Thoracic aorta (tissue), 2 donors: ENCODE measurements around the gene FGD6. TPM values are rescaled to one million over a fixed set of nuclear protein-coding genes. Genes with fewer than 3 reads are reported as not detected.
A peak's percentile ranks its signal among the peaks of the same experiment; 100 is the strongest.

Experiments used
- ATAC-seq: fragments of 150-250 bp; one replicate; pipeline ENCODE4 v1.8.0; 2017; ENCODE audit warnings: low read depth; ENCODE audit not compliant: insufficient number of reproducible peaks, low FRiP score
- DNase-seq: peaks from one replicate; pipeline ENCODE4 v3.0.0-alpha.2; 2020; ENCODE audit warnings: low spot score
- H3K27ac ChIP-seq, 2 donors: fragments of 200-600 bp; sonication (generic); 1 replicate in 1 of 2; 2 replicates in 1 of 2; pipeline ENCODE4 v1.5.1; 2016; ENCODE audit warnings: mild to moderate bottlenecking in 2 of 2, moderate library complexity in 2 of 2
- H3K27me3 ChIP-seq: fragments of 200-600 bp; sonication (generic); replicated peaks from 2 replicates; pipeline ENCODE4 v1.6.0; 2016; ENCODE audit warnings: mild to moderate bottlenecking; ENCODE audit not compliant: insufficient read depth
- H3K36me3 ChIP-seq: fragments of 200-600 bp; sonication (generic); one replicate; pipeline ENCODE4 v1.5.1; 2016
- H3K4me1 ChIP-seq, 2 donors: fragments of 200-600 bp; sonication (generic); 1 replicate in 1 of 2; 2 replicates in 1 of 2; pipeline versions ENCODE4 v1.5.1 to v1.6.0; 2016; ENCODE audit warnings: low read depth in 2 of 2, mild to moderate bottlenecking in 1 of 2; ENCODE audit not compliant: control insufficient read depth in 1 of 2
- H3K4me3 ChIP-seq: fragments of 200-600 bp; sonication (generic); 2 replicates; pipeline ENCODE4 v1.5.1; 2016; ENCODE audit warnings: mild to moderate bottlenecking
- H3K9me3 ChIP-seq: fragments of 200-600 bp; sonication (generic); 2 replicates; pipeline ENCODE4 v1.5.1; 2016
- CTCF ChIP-seq: fragments of 200-600 bp; sonication (generic); IDR thresholded peaks from one replicate; pipeline ENCODE4 v1.5.1; 2019; ENCODE audit warnings: antibody characterized with exemption
- total RNA-seq, 2 donors: library from RNA; depleted of rRNA; stranded (reverse); fragments of >200 nt; gene quantifications; one replicate each; pipeline versions ENCODE4 v1.1.0 to v1.2.3, GENCODE V29; 2016

FGD6 gene
- total RNA-seq, 2 donors from 2014 or later: 8.4 to 9.8 TPM

DNA sequence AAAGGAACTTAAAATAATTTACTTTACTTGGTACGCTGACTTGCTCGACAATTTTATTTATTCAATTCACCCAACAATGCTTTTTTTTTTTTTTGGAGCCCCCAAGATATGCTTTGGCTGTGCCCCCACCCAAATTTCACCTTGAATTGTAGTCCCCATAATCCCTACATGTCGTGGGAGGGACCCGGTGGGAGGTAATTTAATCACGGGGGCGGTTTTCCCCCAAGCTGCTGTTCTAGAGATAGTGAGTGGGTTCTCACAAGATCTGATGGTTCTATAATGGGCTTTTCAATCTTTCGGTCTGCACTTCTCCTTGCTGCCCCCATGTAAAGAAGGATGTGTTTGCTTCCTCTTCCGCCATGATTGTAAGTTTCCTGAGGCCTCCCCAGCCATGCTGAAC is 10.4 kb downstream of the FGD6 start:
- no peak for ATAC-seq
- Histone ChIP-seq H3K4me3 (no peak overlapping the region), H3K36me3 (no peaks in the 10 kb centered on the region), H3K4me1 (peaks cover 22 to 45% of the 10 kb centered on the region in 2 donors), H3K9me3 (no peaks in the 10 kb centered on the region), H3K27ac (peak overlapping the region in 1 of 2 donors; percentile 62), H3K27me3 (no peaks in the 10 kb centered on the region)
- DNase-seq: no peak
- no peak for TF ChIP-seq CTCF

GRCh38 chr12:95205685-95206084 is 11.6 kb downstream of the FGD6 start:
- H3K36me3 ChIP-seq: no peaks in the 10 kb centered on the region
- no peaks in the 10 kb centered on the region for H3K27me3 ChIP-seq
- peak overlapping the region; percentile 62 to 77 for H3K27ac ChIP-seq
- ATAC-seq (peak; percentile 73), DNase-seq (no peak)
- peaks cover 27 to 56% of the 10 kb centered on the region in 2 donors for H3K4me1 ChIP-seq
- no peaks in the 10 kb centered on the region for H3K9me3 ChIP-seq
- H3K4me3 ChIP-seq: no peak overlapping the region
- no peak for TF ChIP-seq CTCF

GRCh38 chr12:95205016-95205624 is 12.1 kb downstream of the FGD6 start:
- H3K27ac ChIP-seq: peak overlapping the region; percentile 62 to 77
- H3K9me3 ChIP-seq: no peaks in the 10 kb centered on the region
- peaks cover 27 to 62% of the 10 kb centered on the region in 2 donors for H3K4me1 ChIP-seq
- H3K27me3 ChIP-seq: no peaks in the 10 kb centered on the region
- ATAC-seq (no peak), DNase-seq (no peak)
- TF ChIP-seq CTCF: no peak
- H3K36me3 ChIP-seq: no peaks in the 10 kb centered on the region
- H3K4me3 ChIP-seq: no peak overlapping the region

GRCh38 chr12:95204141-95204866 is 13.0 kb downstream of the FGD6 start:
- H3K27me3 ChIP-seq: no peaks in the 10 kb centered on the region
- H3K9me3 ChIP-seq: no peaks in the 10 kb centered on the region
- no peaks in the 10 kb centered on the region for H3K36me3 ChIP-seq
- peaks cover 27 to 69% of the 10 kb centered on the region in 2 donors for H3K4me1 ChIP-seq
- TF ChIP-seq CTCF: no peak
- ATAC-seq (no peak), DNase-seq (no peak)
- peak overlapping the region; percentile 26 for H3K4me3 ChIP-seq
- peak overlapping the region; percentile 62 to 77 for H3K27ac ChIP-seq

DNA sequence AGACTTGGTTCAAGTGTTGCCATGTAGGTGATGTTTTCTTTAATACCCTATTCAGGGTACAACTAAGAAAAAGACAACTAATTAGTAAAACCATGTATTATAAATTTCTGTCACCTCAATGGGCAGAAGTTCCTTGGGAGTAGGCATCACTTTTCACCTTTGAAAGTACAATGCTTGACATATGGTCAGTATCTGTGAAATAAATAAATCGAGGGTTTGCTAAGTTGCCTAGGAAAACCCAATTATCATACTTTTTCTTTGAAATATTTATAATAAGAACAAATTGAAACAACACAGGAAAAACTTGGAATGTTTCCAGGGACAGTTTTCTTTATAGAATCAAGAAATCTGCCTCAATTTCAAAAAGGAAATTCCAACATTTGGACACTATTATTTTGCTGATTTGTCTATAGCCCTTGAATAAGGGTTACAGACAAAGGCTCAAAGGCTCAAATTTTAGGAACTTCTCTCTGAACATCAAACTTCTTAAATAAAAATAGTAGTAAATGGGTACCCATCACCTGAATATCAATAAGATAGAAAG is 13.7 kb downstream of the FGD6 start:
- no peak for DNase-seq
- Histone ChIP-seq H3K27ac (peak overlapping the region; percentile 62 to 77), H3K9me3 (no peaks in the 10 kb centered on the region), H3K4me1 (peaks cover 27 to 69% of the 10 kb centered on the region in 2 donors), H3K4me3 (no peak overlapping the region), H3K36me3 (no peaks in the 10 kb centered on the region), H3K27me3 (no peaks in the 10 kb centered on the region)
- no peak for ATAC-seq
- no peak for TF ChIP-seq CTCF
